RWPE1 (cell line): Measurements from ENCODE around the gene SHC2.

Experiments
- CTCF ChIA-PET: fragments of 350-600 bp; sonication (Branson Sonifier 250); formaldehyde crosslinking; extraction: SDS; loops from one replicate; lab custom pipeline; 2021; lab: Yijun Ruan, JAX
- POLR2A ChIA-PET: fragments of 400-600 bp; formaldehyde crosslinking; extraction: SDS; loops from one replicate; lab custom pipeline; 2020; ENCODE audit warnings: antibody characterized with exemption; ENCODE audit not compliant: low non-redundant PET; lab: Yijun Ruan, JAX
- DNase-seq: peaks from one replicate; pipeline ENCODE4 v3.0.0; 2012; ENCODE audit warnings: low spot score
- H3K27ac ChIP-seq: fragments of 450-650 bp; 2 replicates; pipeline ENCODE4 v1.5.1; 2017
- TF ChIP-seq, protein P1 (sequence below): fragments of 450-650 bp; conservative IDR thresholded peaks from 2 replicates; pipeline ENCODE4 v1.5.1; 2017; ENCODE audit warnings: low read depth, mild to moderate bottlenecking

The SHC2 gene

DNA sequence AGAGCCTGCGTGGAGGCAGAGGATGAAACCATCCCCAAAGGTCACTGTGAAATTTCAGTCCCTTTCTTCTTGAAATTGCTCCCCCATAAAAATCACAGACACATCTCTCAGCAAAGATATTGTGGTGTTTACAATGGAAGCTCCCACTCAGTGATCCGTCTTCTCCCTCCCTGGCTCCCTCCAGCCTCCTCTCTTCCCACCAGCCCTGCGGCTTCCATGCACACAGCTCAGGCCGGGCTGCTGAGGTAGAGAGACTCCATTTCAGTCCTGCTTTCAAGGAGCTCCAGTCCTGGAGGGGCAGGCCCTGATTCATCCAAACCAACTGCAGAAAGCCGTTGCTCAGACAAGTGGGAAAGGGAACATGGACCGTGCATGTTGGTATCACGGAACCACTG, 92.2 kb downstream of the SHC2 start:
- TF ChIP-seq, protein P1, sequence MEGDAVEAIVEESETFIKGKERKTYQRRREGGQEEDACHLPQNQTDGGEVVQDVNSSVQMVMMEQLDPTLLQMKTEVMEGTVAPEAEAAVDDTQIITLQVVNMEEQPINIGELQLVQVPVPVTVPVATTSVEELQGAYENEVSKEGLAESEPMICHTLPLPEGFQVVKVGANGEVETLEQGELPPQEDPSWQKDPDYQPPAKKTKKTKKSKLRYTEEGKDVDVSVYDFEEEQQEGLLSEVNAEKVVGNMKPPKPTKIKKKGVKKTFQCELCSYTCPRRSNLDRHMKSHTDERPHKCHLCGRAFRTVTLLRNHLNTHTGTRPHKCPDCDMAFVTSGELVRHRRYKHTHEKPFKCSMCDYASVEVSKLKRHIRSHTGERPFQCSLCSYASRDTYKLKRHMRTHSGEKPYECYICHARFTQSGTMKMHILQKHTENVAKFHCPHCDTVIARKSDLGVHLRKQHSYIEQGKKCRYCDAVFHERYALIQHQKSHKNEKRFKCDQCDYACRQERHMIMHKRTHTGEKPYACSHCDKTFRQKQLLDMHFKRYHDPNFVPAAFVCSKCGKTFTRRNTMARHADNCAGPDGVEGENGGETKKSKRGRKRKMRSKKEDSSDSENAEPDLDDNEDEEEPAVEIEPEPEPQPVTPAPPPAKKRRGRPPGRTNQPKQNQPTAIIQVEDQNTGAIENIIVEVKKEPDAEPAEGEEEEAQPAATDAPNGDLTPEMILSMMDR, result no peak
- no peak overlapping the region for H3K27ac ChIP-seq
- DNase-seq, result no peak
- ChIA-PET POLR2A (no interaction called here), CTCF (interaction anchor here (0.5 to 1.3 kb wide), 4 partner anchors 11 to 216 kb away, joined by 3 to 5 read pairs (median 4); no protein-coding TSS in a partner anchor)

DNA sequence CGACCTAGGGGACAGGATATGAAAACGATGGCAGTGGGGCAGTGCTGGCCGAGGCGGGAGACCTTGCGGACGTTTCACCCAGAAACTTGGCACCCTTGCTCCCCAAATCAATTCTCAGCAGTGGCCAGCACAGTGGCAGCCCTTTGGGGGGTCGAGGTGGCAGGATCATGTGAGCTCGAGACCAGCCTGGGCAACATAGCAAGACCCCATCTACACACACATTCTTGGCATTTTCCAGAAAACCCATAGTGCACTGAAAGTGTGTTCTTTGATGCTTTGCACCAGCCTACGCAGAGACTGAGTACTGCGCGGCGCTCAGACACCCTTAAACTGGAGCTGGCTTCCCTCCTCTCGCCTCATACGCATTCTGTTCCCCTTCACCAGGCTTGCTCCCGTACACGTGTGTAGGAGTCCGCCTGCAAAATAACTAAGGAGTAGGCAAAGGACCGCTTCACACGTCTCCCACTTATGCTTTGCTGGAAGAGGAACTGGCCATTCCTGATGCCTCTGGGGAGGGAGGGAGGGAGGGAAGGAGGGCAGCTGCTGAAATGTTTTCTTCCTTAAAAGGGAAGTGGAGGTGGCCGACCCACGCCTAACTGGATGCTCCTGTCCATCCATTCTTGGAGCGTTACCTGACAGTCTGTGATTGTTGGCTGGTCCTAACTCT, 92.7 kb downstream of the SHC2 start:
- no peak overlapping the region for H3K27ac ChIP-seq
- POLR2A ChIA-PET, result interaction anchor here (0.5 kb wide), 1 partner anchor 158 kb away, joined by 12 read pairs; no protein-coding TSS in a partner anchor

DNA sequence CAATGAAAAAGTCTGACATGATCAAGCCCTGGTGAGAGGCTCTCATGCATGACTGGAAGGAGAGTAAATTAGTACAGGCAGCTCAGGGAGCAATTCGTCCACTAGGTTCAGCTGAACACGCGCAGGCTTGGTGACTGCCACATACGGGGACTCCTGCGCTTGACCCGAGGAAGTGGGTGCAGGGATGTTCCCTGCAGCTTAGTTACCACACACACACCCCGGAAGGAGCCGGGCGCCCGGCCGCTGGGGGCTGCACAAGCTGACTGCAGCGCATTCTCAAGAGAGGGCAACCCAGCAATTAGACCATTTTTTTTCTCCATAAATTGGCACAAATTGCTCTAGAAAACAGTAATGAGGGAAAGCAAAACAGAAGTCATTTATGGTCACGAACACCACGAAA, 93.3 kb downstream of the SHC2 start:
- CTCF ChIA-PET, result interaction anchor here (1.3 kb wide), 1 partner anchor 139 kb away, joined by 5 read pairs; no protein-coding TSS in a partner anchor
- no peak overlapping the region for H3K27ac ChIP-seq
- POLR2A ChIA-PET, result interaction anchor here (0.5 kb wide), 1 partner anchor 159 kb away, joined by 12 read pairs; no protein-coding TSS in a partner anchor
- DNase-seq, result no peak
- TF ChIP-seq, protein P1, result no peak

More for the DNA sequence above, 92.7 kb downstream of the SHC2 start:
- TF ChIP-seq, protein P1, result no peak
- no peak for DNase-seq
- CTCF ChIA-PET, result interaction anchor here (0.6 to 1.3 kb wide), 3 partner anchors 10 to 217 kb away, joined by 3 to 5 read pairs (median 4); no protein-coding TSS in a partner anchor

DNA sequence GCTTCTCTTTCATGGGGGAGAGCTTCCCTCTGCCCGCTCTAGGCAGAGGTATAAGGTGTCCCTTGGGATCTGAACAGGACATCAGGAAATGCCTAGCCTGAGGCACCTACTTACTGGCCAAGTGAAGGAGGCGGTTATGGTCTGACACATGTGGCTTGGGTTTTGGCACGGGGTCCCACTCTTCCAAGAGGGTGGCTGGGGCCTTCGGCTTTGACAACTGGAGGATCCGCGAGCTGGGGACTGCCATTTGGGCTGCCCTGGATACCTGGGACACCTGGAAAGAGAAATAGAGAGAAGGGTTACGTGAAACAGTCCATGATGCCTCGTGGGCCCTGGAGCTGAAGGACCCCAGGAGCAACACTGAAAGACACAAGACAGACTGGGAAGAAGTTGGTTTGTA, 93.9 kb downstream of the SHC2 start:
- ChIA-PET CTCF (interaction anchor here (1.3 kb wide), 1 partner anchor 139 kb away, joined by 5 read pairs; no protein-coding TSS in a partner anchor), POLR2A (no interaction called here)
- TF ChIP-seq, protein P1, result no peak
- no peak overlapping the region for H3K27ac ChIP-seq
- no peak for DNase-seq
